ENCODE results near the gene CTRL.

Gene CTRL

DNA sequence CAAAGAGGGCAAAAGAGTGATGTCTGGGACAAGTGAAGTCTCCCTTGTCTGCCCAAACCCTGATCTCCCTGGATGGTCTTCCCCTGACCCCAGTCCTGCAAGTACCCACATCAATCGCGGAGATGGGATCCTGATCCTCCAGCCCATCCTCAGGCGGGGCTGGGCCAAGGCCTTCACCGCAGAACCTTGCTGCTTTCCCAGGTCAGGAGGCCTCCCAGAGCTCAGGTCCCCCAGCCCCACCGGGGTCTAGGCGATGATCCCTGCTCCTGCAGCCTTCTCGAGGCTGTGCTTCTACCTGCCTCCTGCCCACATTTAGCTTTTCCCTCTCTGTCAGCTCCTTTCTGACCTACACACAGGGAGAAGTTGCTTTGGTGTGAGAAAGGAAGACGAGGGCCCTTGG lies 30.5 kb upstream of the CTRL start:
- no peak for DNase-seq

DNA sequence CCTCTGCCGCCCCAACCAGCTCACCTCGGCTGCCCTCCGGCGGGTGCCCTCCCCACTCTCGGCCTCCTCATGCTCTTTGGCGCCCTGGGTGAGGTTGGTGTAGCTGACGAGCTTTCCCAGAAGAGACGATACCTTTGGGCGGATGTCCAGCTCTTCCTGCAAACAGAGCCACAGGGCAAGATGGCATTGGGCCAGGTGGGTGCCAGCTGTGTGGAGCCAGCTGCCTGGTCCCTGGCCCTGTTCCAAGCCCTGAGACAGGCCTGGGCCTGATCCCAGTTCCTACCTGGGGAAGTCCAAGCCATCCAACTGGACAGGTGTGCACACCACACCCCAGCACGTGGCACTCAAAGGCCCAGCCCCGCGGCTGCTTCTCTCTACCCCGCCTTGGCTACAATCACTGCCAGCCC lies 29.9 kb upstream of the CTRL start:
- peak; percentile 90 to 95 for DNase-seq

DNA sequence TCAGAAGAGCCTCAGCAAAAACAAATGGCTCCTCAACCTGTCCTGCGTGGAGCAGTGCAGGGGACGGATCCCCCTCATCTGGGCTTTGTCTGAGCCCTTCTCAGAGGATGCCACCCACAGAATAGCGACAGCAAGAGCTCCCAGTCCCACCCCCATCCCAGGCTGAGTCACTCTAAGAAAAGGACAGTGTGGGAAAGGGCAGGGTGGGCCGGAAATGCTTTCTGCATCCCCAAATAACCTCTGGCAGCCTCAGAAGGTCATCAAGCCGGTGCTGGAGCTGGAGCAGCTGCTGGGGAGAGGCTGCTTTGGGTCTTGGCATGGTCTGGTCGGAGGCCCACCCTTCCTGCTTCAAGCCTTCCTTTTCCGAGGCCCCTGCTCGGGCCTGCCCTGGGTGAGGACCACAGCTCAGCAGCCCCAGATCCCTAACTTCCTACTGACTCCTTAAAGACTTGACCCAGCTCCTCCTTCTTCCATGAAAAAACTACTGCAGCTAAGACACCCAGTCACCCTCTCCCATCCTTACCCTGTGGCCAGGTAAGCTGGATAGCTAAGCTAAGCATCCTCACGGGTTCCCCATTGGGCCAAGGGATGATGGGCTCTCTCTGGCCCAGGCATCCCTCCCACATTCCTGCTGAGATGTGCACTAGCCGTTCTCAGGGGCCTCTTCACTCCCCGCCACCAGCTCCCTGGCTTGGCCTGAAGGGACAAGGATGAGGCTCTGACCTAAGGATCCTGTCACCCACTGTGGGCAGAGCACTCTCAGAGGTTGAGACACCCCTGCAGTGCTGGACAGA lies 28.1 kb upstream of the CTRL start:
- DNase-seq, result peak in 1 of 2 experiments; percentile 75

DNA sequence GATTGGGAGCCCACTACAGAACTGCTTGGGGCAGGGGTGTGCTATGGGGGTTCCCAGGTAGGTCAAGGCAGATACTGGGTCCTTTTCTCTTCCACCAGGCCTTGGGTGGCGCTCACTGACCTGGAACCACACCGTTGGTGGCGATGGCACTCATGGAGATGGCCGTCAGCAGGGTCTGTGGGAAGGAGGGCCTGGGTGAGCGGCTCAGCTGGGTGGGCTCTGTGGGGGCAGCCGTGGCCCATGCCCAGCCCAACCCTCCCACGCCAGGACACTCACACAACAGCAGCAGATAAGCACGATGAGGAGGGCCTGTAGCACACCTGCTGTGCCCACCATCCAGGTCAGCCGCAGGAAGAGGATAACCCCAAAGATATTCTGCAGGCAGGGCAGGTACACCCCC lies 26.0 kb upstream of the CTRL start:
- DNase-seq, result no peak

DNA sequence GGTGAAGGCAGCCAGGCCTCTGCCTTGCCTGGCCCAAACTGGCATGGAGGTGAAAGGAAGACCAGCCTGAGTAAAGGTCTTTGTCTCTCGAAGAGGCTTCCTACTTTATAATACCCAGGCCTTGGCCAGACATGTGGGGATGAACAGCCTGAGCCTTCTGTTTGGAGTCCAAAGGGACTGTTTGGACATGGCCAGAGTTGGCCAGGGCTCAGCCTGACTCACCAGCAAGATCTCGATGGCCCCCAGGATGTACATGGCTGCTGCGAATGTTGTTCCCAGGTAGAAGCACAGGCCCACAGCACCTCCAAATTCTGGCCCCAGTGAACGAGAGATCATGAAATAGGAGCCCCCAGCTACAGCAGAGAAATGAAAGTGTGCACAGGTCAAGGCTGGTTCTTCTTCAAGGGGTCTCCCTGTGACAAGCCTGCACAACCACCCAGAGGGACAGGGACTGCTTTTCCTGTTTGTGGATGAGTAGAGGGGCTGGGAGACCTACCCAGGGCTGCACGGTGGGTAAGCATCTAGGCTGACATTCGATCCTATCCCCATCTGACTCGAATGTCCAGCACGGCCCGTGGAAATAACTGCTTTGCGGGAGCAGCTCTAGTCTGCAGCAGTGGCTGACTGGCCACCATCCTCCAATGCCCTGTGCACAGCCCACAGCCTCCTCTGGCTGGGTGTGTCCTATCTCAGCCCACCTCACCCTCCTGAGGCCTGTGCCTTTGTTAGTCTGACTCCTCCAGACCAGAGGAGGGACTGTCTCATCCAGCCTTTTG lies 22.9 kb upstream of the CTRL start:
- DNase-seq, result no peak

DNA sequence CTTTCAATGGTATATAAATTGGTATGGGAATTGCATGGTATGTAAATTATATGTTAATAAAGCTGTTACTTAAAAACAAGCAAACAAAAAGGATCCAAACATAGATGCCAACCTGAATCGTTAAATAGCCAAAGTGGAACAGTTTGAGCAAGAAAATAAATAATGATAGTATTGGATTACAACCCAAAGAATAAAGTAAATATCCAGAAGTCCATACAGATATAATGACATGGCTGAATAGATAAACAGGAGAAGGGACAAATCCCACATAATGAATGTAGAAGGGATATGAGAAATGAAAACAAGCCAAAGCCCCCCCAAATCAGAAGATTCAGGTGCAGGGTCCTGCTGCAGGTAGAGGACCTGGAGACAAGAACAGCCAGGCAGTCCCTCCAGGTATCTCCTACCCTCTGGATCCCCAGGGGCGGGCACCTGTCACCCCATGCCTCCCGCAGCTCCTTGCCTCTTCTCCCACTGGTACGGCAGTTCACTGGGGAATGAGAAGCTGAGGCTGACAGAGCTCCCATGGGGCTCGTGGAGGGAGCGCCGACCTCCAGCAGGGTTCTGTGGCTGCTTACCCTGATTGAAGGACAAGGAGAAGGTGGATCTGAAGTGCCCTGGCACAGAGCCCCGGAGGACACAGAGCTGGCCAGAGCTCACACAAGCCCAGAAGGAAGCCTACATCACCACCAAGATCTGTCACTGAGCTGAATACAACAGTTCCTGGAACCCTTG lies 22.1 kb upstream of the CTRL start:
- no peak for DNase-seq

DNA sequence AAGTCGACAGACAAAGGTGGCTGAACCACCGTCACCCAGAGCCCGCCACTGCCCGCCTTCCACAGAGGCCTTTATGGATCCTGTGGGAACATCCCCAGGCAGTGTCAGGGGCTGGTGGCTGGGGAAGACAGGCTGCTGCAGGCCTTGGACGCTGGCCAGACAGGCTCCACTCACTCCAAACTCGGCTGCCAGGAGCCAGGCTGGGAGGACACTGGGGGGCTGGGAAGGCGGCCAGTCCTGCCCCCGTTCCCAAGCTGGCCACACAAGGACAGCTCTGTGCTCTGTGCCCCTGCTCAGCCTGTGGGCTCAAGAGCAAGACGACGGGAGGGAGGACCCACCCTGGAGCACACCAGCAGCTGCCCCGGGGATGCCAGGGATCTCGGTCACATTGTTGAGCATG lies 19.8 kb upstream of the CTRL start:
- DNase-seq, result no peak

DNA sequence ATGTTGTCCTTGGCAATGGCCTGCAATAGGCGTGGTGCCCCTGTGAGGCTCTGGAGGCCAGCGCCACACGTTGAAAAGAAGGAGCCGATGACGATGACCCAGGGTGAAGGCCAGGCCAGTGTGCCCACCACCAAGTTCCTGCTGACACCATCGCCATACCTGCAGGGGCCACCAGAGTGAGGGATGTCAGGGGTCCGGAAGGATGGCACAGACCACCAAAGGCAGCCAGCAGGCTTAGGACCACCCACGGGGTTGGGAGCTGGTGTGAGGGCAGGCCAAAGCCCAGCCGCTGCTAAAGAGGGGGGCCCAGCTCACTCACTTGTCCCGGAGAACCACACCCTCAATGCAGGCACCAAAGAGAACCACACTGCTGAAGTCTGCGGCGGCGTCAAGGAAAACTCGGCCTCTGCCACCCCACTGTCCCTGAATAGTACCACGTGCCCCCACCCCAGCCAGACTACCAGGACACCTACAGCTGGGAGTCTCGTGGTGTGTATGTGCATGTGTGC lies 18.7 kb upstream of the CTRL start:
- DNase-seq, result no peak

DNA sequence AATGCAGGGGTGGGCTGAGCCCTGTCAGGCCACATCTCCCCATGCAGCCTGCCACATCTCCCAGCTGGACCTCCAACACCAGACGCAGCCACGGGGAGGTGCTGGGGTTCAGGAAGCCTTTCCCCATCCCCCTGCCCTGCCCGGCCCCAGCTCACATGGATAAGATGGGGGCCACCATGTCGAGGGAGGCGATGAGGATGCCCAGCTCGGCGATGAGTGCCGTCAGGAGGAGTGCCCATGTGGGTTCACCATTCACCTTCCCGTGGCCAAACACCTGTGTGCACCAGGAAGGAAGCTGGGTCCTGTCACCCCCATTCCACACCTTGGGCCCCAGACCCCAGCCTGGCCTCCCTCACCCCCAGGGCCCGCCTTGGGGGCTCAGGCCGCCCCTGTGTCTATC lies 18.0 kb upstream of the CTRL start:
- DNase-seq, result no peak

DNA sequence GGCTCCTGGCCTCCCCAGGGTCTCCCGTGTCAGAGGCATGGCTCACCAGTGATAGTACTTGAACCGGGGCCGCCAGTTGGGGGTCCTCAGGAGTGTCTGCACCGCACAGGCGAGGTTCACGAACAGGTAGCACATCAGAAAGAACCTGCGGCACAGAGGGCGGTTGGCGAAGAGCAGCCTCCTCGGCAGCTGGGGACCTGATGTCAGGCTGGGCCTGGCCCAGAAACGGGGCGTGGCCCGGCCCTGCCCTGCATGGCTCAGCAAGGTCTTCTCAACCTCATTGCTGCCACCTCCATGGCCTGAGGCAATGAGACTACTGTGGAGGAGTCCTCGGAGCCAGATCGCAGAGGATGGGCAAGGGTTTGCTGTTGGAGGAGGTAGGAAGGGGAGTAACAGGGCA lies 16.4 kb upstream of the CTRL start:
- DNase-seq, result no peak

DNA sequence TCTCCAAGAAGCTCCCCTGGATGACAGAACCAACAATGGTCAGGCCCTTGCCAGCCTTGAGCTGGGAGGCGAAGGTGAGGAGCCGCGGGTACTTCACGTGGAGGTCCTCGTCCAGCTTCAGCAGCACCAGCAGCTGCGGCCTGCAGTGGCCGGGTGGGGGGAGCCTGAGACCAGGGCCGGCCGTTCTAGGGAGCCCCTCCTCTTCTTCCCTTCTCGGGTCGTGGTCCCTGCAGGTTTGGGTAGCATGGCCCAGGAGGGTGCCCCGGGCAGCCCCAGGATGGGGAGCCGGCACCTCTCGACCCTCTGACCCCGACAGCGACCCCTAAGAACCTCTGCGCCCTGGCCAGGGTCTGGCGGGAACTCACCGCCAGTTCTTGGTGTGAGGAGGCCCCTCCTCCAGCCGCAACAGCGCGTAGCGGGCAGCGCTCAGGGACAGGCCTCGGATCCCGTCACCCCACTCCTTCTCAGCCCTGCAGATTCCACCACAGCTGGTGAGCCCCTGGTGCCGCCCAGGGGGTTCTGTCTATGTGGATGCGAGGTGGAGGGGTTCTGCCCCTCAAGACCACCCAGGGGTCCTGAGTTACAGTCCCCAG lies 15.4 kb upstream of the CTRL start:
- no peak for DNase-seq

DNA sequence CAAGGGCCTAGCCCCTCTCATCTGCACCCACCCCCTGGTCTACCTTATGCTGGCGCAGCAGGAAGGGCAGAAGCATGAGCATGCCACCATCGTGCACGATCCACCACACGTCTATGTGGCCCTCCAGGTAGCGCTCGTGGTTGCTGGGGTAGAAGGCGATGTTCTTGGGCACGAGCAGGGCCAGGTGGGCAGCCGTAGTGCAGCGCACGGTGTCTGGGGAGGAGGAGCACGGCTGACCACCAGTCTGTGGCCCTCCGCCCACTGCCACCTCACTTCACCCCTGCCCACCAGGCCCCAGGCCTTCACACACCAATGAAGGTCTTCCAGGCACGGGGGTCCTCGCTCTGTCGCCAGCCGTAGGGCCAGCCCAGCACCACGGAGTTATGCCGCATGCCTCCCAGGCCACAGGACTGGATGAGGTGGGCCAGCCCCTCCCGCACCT lies 14.5 kb upstream of the CTRL start:
- no peak for DNase-seq

DNA sequence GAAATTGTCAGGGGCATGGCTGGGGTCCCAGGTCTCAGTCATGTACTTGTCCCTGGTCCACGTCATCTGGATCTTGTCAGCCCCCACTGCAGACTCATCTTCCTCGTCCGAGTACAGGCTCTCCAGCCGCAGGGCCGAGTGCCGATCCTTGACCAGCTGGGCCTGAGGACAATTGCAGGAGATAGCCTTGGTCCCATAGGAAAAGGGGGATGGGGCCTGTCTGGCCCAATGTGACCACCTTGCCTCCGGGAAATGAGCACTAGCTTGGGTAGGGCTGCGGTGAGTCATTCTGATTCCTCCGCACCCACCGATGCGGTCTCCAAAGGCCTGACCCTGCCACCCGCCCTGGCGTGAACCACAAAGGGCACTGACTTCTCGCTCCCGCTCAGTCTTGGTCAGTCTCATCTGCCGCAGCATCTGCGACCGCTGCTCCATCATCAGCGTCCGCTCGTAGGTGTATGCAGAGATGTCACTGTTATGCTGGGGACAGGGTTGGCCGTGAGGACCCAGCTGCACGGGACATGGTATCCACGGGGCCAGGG lies 13.8 kb upstream of the CTRL start:
- DNase-seq, result no peak

DNA sequence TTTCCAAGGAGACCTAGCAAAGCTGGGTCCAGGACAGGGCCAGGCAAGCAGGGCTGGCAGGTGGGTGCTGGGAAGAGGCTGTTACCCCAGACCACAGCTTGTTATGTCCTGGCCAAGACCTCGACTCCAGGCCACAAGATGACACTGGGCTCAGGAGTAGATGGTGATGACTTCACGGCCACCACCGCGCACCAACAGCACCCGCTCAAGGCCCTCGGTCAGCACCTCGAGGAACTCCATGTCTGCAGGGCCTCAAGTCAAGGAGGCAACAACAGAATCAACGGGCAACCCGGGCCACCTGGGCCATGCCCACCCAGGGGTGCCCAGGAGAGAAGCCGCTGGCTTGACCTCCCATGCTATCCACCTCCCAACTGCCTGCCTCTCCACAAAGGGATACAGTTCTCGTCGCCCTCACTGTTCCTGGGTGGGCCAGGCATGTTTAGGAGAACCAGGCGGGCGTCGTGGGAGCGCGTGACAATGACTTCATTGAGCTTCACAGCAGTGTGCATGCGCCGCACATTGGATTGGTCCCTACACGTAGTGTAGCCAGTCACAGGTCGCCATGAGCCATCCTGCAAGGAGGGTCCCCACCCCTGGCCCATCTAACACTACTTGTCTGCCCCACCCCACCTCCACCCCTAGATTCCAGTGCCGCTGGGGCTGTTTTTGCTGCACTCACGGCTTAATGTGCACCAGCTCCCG lies 13.2 kb upstream of the CTRL start:
- no peak for DNase-seq

DNA sequence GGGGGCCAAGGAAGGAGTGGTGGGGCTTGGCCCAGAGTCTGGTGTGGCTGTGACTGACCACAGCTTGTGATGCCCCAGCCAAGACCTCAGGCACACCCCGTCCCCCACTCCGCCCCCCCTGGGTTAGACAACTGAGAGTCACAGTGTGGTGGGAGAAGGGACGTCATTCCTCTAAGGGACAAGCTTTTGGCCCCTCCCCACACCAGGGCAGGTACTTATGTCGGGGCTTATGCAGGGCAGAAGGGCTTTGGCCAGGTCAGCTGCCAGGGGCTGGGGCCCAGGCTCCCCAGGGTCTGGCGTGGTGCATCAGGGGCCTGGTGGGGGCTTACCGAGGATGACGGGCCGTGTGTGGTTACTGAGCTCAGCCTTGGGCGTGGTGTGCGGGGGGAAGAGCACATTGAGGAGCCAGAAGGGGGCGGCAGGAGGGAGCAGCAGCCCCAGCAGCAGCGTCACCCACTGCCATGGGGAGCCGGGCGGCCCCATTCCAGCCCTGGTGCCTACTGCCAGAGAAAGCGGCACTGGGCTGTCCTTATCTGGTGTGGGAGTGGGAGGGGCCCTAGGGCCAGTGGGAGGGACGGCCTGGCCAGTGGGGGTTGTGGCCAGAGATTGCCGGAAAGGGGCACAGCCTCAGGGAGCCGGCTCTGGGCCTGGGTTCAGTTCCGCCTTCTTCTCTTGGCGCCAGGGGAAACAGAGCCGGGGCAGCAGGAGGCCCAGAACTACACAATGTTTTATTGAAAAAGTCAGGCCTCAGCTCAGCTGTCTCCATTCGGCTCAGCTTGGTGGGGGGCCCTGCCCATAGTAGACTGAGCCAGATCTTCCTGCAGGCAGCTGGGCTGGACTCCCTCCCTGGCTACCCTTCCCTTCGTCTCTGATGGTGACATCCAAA lies 12.2 kb upstream of the CTRL start, which contains the start of gene LCAT:
LCAT (minus strand) TSS at position 502 of the 886 bp plus-strand sequence; CDS start at position 483, 19 bp downstream.
- DNase-seq, result no peak

DNA sequence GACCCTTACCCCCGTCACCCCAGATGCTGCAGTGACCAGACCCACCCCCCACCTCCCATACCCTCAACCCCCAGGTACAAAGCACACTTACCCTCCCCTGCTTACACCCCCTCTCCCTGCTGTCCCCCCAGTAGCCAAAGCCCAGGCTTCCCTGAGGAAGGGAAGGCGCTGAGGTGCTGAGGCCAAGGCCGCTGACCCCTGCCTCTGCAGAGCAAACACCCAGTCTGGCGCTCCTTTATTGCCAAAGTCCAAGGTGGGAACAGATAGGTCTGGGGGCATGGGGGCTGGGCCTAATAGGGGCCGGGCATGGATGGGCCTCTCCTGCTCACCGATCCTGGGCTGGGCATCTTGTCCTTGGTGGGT lies 11.6 kb upstream of the CTRL start:
- DNase-seq, result no peak

DNA sequence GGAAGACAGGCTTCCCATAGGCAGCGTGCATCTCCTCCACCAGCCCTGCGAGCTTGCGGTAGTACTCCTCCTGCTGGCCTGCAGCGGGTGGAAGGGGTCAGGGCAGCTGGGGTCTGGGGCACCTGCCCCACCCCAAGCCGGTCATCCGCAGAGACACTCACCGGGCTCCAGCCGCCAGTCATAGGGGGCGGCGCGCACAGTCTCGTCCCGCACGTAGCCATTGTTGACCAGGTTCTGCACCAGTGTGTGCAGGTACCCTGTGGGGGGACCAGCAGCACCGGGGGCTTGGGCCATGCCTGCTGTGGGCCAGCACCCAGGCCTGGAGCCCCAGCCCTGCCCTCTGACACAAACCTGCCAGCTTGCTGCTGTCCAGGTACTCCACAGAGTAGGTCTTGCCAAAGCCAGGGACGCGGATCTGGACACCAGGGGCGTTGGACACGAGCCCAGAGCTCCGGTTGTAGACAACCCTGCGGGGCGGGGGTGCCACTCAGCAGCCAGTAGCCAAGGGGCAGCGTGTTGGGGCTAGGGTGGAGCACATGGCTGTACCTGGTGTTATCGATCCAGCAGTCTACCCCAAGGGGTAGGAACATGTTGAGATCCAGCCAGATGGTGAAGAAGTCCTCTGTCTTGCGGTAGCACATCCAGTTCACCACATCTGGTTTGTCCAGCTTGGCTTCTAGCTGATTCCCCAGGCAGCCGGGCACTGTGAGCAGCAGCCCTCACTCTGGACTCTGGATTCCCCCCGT lies 11.0 kb upstream of the CTRL start:
- DNase-seq, result no peak

DNA sequence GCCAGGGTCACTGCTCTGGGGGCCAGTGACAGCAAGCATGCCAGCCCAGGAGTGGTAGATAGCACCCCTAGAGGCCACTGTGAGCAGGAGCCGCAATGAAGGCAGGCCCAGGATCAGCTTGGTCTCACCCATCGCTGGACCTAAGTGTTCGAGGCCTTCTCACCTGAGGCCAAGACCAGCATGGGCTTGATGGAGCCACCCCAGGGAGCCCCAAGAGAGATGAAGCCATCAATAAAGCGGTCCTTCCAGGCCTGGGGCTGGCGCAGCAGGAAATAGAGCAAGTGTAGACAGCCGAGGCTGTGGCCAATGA lies 10.5 kb upstream of the CTRL start:
- DNase-seq, result peak; percentile 31 to 43

DNA sequence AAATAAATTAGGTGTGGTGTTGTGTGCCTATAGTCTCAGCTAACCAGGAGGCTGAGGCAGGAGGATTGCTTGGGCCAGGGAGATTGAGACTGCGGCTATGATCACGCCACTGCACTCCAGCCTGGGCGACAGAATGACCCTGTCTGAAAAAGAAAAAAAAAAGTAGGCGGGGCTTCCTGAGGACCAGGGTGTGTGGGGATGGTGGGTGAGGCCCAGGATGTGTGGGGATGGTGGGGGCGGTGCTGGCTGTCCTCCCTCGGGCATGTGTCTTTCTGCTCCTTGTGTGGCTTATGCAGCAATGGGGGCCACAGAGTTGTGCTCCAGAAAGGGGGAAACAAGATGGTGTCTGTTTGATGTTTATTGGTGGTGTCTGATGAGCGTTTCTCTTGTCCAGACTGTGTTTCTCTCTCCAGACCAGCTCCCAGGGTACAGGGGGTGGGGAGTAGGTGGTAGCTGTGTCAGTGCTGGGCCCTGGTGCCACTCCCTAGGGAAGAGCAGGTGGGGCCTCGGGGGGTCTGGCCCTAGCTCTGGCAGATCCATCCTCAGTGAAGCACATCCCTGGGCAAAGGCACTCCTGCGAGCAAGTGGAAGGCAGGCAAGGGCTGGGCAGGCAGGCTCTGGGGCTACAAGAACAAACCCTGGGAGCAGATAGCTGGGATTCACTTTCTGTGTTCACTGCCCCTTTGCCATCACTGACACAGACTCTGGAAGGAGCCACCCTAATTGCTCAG lies 10.0 kb upstream of the CTRL start:
- DNase-seq, result no peak
